Left ventricle myocardium superior (tissue), 1 donor: Measurements from ENCODE around the gene MBOAT7. TPM values are rescaled to one million over a fixed set of nuclear protein-coding genes. Genes with fewer than 3 reads are reported as not detected.
"Not testable (repeated sequence)": the region's sequence is repeated elsewhere in the genome, so short reads cannot be mapped to it uniquely, and the experiment has no call there.

ENCODE experiments used
- ATAC-seq: fragments of 200-7000 bp; cut with Tn5 transposase; one replicate; pipeline ENCODE4 v1.9.1; 2020; ENCODE audit warnings: mild to moderate bottlenecking, moderate library complexity
- DNase-seq: peaks from one replicate; pipeline ENCODE4 v3.0.0-alpha.2; 2020
- intact Hi-C: fragments of 100-400 bp; cut with micrococcal nuclease; formaldehyde crosslinking; loops from one replicate; pipeline ENCODE4 v1.11.0; 2022
- long read RNA-seq: library from polyadenylated mRNA; unstranded; transcript quantifications from one replicate; pipeline ENCODE4 v2.0.0, GENCODE V29; 2021
- total RNA-seq: library from RNA; stranded (reverse); fragmentation: NEBNext Ultra II Directional; extraction: Animal tissue kit (Norgen Biotek cat#: 25700); gene quantifications from one replicate; pipeline ENCODE4 v1.2.1, GENCODE V29; 2021
- donor health status: DM: no; HTN: yes; CAD: no; lungs with severe emphysema.

The MBOAT7 gene
- 14.8 TPM for total RNA-seq
- long read RNA-seq, transcript MBOAT7-201 (8 exons, 2,529 nt), result major isoform, 13 of 33 reads
- long read RNA-seq, partial matches to known transcripts, result 10 of 33 reads
- long read RNA-seq, other reads (novel, unspliced or antisense), result 6 of 33 reads

- no peak for DNase-seq
- ATAC-seq, result peak; percentile 6
- intact Hi-C loops, result no loop called here
Observed at GRCh38 chr19:54189145-54189734, at the start of gene MBOAT7. TSS of gene MBOAT7 (minus strand) at chr19:54189580. CDS start at chr19:54188508, 1,072 bp downstream.

GRCh38 chr19:54233941-54234340, 44.6 kb upstream of the MBOAT7 start:
- ATAC-seq, result no peak
- DNase-seq, result no peak
- intact Hi-C loops, result loop anchor here (10.0 kb wide), 1 partner anchor 59 kb away; the partner anchor contains the start of gene TMC4

- intact Hi-C loops, result loop anchor here (10.0 kb wide), 1 partner anchor 57 kb away; the partner anchor contains the start of gene TMC4
- peak; percentile 91 for DNase-seq
Observed at GRCh38 chr19:54231077-54231931, 41.9 kb upstream of the MBOAT7 start.

GRCh38 chr19:54230031-54230430, 40.7 kb upstream of the MBOAT7 start:
- ATAC-seq (no peak), DNase-seq (no peak)
- intact Hi-C loops, result loop anchor here (10.0 kb wide), 1 partner anchor 55 kb away; the partner anchor contains the start of gene TMC4

More at GRCh38 chr19:54231077-54231931, 41.9 kb upstream of the MBOAT7 start:
- ATAC-seq, result peak; percentile 97

- DNase-seq, result no peak
- intact Hi-C loops, result no loop called here
- ATAC-seq, result no peak
Observed at GRCh38 chr19:54229146-54229545, 39.8 kb upstream of the MBOAT7 start.

GRCh38 chr19:54224619-54225018, 35.2 kb upstream of the MBOAT7 start:
- intact Hi-C loops, DNase-seq, ATAC-seq: not testable (repeated sequence)

GRCh38 chr19:54223937-54224281, 34.5 kb upstream of the MBOAT7 start:
- DNase-seq, intact Hi-C loops, ATAC-seq: not testable (repeated sequence)

- intact Hi-C loops, DNase-seq: not testable (repeated sequence)
- peak; percentile 14 for ATAC-seq
Observed at GRCh38 chr19:54223277-54223936, 34.0 kb upstream of the MBOAT7 start.

GRCh38 chr19:54222474-54223276, 33.3 kb upstream of the MBOAT7 start, which contains the start of gene LILRB3:
TSS of gene LILRB3 (minus strand) at chr19:54223007. CDS start at chr19:54222976, 31 bp downstream.
- DNase-seq, result peak; percentile 58
- ATAC-seq, result peak; percentile 81
- intact Hi-C loops, result not testable (repeated sequence)

GRCh38 chr19:54221947-54222346, 32.6 kb upstream of the MBOAT7 start:
- DNase-seq, ATAC-seq, intact Hi-C loops: not testable (repeated sequence)

- intact Hi-C loops, DNase-seq, ATAC-seq: not testable (repeated sequence)
Observed at GRCh38 chr19:54219702-54220101, 30.3 kb upstream of the MBOAT7 start.

- no peak for ATAC-seq
- no peak for DNase-seq
- intact Hi-C loops, result no loop called here
Observed at GRCh38 chr19:54218960-54219661, 29.7 kb upstream of the MBOAT7 start.

GRCh38 chr19:54218259-54218658, 28.9 kb upstream of the MBOAT7 start:
- DNase-seq (no peak), ATAC-seq (no peak)
- intact Hi-C loops, result no loop called here

- intact Hi-C loops, ATAC-seq, DNase-seq: not testable (repeated sequence)
Observed at GRCh38 chr19:54217517-54218247, 28.3 kb upstream of the MBOAT7 start.

- intact Hi-C loops, result no loop called here
- DNase-seq, result no peak
- no peak for ATAC-seq
Observed at GRCh38 chr19:54216869-54217268, 27.5 kb upstream of the MBOAT7 start.

GRCh38 chr19:54214734-54215133, 25.4 kb upstream of the MBOAT7 start:
- DNase-seq, ATAC-seq, intact Hi-C loops: not testable (repeated sequence)

GRCh38 chr19:54214217-54214616, 24.8 kb upstream of the MBOAT7 start:
- intact Hi-C loops, ATAC-seq: not testable (repeated sequence)

More at GRCh38 chr19:54214217-54214616, 24.8 kb upstream of the MBOAT7 start:
- not testable (repeated sequence) for DNase-seq
